ENCODE measurements around the gene SART3. TPM values are rescaled to one million over a fixed set of nuclear protein-coding genes. Genes with fewer than 3 reads are reported as not detected.
A peak's percentile ranks its signal among the peaks of the same experiment; 100 is the strongest.

SART3 gene
- total and polyA plus RNA-seq, 10 of the 15 experiments (the other 5 are each of a cell fraction or from before 2014, with no cell fraction given): 8.8 to 179 (median 54.9) TPM

- no peaks in the 10 kb centered on the region for H4K20me1 ChIP-seq (ENCODE audit: control insufficient read depth, insufficient read depth)
- POLR2A ChIA-PET: interaction anchor here (2.3 kb wide), 1 partner anchor 13 kb away, joined by 18 read pairs; the partner anchor contains the start of gene SART3
Measured at GRCh38 chr12:108547686-108548085, 13.3 kb downstream of the SART3 start.

DNA sequence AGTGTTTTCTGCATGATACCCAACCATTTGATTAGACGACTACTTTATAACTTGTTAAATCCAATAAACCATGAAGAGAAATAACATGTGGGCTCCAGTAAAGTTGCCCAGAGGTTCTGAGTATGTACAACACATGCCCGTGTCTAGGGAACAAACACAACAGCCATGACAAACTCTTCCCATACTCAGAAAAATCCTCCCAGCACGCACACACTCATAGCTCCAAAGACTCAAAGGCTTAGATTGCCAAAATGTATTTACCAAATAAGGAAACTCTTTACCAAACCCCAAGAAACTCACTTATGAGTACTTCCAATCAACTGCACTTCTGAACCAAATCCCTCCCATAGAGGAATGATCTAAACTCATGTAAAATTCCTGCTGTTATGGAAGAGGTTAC is 17.3 kb downstream of the SART3 start:
- SMC1A ChIA-PET (ENCODE audit: uncharacterized antibody, unreplicated experiment): interaction anchor here (1.0 to 1.3 kb wide), 3 partner anchors 12 to 22 kb away, joined by 3 to 4 read pairs (median 3); no protein-coding TSS in a partner anchor
- ATAC-seq (no peak), DNase-seq (ENCODE audit: low read depth, low spot score) (no peak), FAIRE-seq (no peak)
- Histone ChIP-seq H3K9ac (ENCODE audit: control insufficient read depth, insufficient read depth, low read length) (no peak overlapping the region), H2AFZ (ENCODE audit: control insufficient read depth, low read depth, low read length) (no peak overlapping the region), H3K27me3 (replicated peaks in 1 of 2; ENCODE audit: control insufficient read depth in 2 of 2, insufficient read depth in 2 of 2, low read length in 1 of 2) (no peaks in the 10 kb centered on the region), H3K4me2 (ENCODE audit: control insufficient read depth, insufficient read depth) (no peak overlapping the region), H3K4me1 (ENCODE audit: control insufficient read depth, insufficient read depth, low read length) (peaks cover 32% of the 10 kb centered on the region), H4K20me1 (ENCODE audit: control insufficient read depth, insufficient read depth) (no peaks in the 10 kb centered on the region), H3K9me3 (replicated peaks; ENCODE audit: control insufficient read depth, insufficient read depth, low read length) (no peaks in the 10 kb centered on the region), H3K36me3 (ENCODE audit: control insufficient read depth in 2 of 2, insufficient read depth in 2 of 2, low read length in 1 of 2) (peaks cover 18 to 50% of the 10 kb centered on the region in 2 experiments), H3K79me2 (ENCODE audit: control insufficient read depth, insufficient read depth, low read length) (peaks cover 60% of the 10 kb centered on the region), H3K4me3 (no peak overlapping the region), H3K27ac (ENCODE audit: control insufficient read depth, insufficient read depth) (no peak overlapping the region)
- POLR2A ChIA-PET: interaction anchor here (0.6 to 1.6 kb wide), 4 partner anchors 13 to 126 kb away, joined by 3 to 9 read pairs (median 3); partner anchors contain the start of gene SART3
- WGBS (ENCODE audit: insufficient coverage, insufficient replicate concordance, low lambda C conversion rate, missing lambda C conversion rate): 100% methylated on average over 3 of the region's 3 CpGs
- CTCF ChIA-PET: interaction anchor here (0.5 to 1.7 kb wide), 5 partner anchors 13 to 168 kb away, joined by 3 to 6 read pairs (median 3); no protein-coding TSS in a partner anchor
- intact Hi-C loops (cut with micrococcal nuclease; ENCODE audit: unreplicated experiment): no loop called here
- BruUV-seq (replicated peaks): no TSS peak
- RAD21 ChIA-PET (ENCODE audit: unreplicated experiment): no interaction called here
- in situ Hi-C loops (cut with MboI): no loop called here
- TF ChIP-seq, protein P1, sequence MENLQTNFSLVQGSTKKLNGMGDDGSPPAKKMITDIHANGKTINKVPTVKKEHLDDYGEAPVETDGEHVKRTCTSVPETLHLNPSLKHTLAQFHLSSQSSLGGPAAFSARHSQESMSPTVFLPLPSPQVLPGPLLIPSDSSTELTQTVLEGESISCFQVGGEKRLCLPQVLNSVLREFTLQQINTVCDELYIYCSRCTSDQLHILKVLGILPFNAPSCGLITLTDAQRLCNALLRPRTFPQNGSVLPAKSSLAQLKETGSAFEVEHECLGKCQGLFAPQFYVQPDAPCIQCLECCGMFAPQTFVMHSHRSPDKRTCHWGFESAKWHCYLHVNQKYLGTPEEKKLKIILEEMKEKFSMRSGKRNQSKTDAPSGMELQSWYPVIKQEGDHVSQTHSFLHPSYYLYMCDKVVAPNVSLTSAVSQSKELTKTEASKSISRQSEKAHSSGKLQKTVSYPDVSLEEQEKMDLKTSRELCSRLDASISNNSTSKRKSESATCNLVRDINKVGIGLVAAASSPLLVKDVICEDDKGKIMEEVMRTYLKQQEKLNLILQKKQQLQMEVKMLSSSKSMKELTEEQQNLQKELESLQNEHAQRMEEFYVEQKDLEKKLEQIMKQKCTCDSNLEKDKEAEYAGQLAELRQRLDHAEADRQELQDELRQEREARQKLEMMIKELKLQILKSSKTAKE (IDR thresholded peaks at IDR 0.05; ENCODE audit: low read depth, poor library complexity, severe bottlenecking): no peak
- TF ChIP-seq ZNF592 (IDR thresholded peaks at IDR 0.05): no peak
- TF ChIP-seq, protein P2, sequence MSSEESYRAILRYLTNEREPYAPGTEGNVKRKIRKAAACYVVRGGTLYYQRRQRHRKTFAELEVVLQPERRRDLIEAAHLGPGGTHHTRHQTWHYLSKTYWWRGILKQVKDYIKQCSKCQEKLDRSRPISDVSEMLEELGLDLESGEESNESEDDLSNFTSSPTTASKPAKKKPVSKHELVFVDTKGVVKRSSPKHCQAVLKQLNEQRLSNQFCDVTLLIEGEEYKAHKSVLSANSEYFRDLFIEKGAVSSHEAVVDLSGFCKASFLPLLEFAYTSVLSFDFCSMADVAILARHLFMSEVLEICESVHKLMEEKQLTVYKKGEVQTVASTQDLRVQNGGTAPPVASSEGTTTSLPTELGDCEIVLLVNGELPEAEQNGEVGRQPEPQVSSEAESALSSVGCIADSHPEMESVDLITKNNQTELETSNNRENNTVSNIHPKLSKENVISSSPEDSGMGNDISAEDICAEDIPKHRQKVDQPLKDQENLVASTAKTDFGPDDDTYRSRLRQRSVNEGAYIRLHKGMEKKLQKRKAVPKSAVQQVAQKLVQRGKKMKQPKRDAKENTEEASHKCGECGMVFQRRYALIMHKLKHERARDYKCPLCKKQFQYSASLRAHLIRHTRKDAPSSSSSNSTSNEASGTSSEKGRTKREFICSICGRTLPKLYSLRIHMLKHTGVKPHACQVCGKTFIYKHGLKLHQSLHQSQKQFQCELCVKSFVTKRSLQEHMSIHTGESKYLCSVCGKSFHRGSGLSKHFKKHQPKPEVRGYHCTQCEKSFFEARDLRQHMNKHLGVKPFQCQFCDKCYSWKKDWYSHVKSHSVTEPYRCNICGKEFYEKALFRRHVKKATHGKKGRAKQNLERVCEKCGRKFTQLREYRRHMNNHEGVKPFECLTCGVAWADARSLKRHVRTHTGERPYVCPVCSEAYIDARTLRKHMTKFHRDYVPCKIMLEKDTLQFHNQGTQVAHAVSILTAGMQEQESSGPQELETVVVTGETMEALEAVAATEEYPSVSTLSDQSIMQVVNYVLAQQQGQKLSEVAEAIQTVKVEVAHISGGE (CRISPR knock-in tag; IDR thresholded peaks at IDR 0.05): no peak

More at GRCh38 chr12:108547686-108548085, 13.3 kb downstream of the SART3 start:
- ATAC-seq (no peak), FAIRE-seq (no peak), DNase-seq (ENCODE audit: low read depth, low spot score) (no peak)
- H3K79me2 ChIP-seq (ENCODE audit: control insufficient read depth, insufficient read depth, low read length): peaks cover 68% of the 10 kb centered on the region
- peak overlapping the region; percentile 32; the same call in 1 of the 2 replicates for H3K27ac ChIP-seq (ENCODE audit: control insufficient read depth, insufficient read depth)
- in situ Hi-C loops (cut with MboI): no loop called here
- no peak overlapping the region for H3K4me3 ChIP-seq
- CTCF ChIA-PET: interaction anchor here (3.0 kb wide), 1 partner anchor 17 kb away, joined by 12 read pairs; no protein-coding TSS in a partner anchor
- TF ChIP-seq ZNF622 (IDR thresholded peaks at IDR 0.05) (no peak), SUPT20H (IDR thresholded peaks at IDR 0.05; ENCODE audit: borderline replicate concordance, control insufficient read depth, low read depth, low read length) (no peak), ZZZ3 (IDR thresholded peaks at IDR 0.05; ENCODE audit: control insufficient read depth, insufficient read length, low read depth) (no peak), CHD4 (IDR thresholded peaks at IDR 0.05) (no peak), JUNB (IDR thresholded peaks at IDR 0.05) (no peak)
- no peaks in the 10 kb centered on the region for H3K9me3 ChIP-seq (replicated peaks; ENCODE audit: control insufficient read depth, insufficient read depth, low read length)
- peaks cover 18 to 27% of the 10 kb centered on the region in 2 experiments for H3K36me3 ChIP-seq (ENCODE audit: control insufficient read depth in 2 of 2, insufficient read depth in 2 of 2, low read length in 1 of 2)
- 45% methylated on average over 9 of the region's 9 CpGs for WGBS (ENCODE audit: insufficient coverage, insufficient replicate concordance, low lambda C conversion rate, missing lambda C conversion rate)
- intact Hi-C loops (cut with micrococcal nuclease; ENCODE audit: unreplicated experiment): no loop called here
- SMC1A ChIA-PET (ENCODE audit: uncharacterized antibody, unreplicated experiment): interaction anchor here (2.1 kb wide), 1 partner anchor 10 kb away, joined by 5 read pairs; no protein-coding TSS in a partner anchor
- no peak overlapping the region; the same call in 1 of the 2 replicates for H3K4me2 ChIP-seq (ENCODE audit: control insufficient read depth, insufficient read depth)
- no peak overlapping the region for H3K9ac ChIP-seq (ENCODE audit: control insufficient read depth, insufficient read depth, low read length)
- no TSS peak for BruUV-seq (replicated peaks)
- no peak overlapping the region for H2AFZ ChIP-seq (ENCODE audit: control insufficient read depth, low read depth, low read length)
- peaks cover 27% of the 10 kb centered on the region for H3K4me1 ChIP-seq (ENCODE audit: control insufficient read depth, insufficient read depth, low read length)
- H3K27me3 ChIP-seq (replicated peaks in 1 of 2; ENCODE audit: control insufficient read depth in 2 of 2, insufficient read depth in 2 of 2, low read length in 1 of 2): no peaks in the 10 kb centered on the region
- RAD21 ChIA-PET (ENCODE audit: unreplicated experiment): no interaction called here

Measured in GM12878 (cell line).